OCI-LY1 (cell line): ENCODE data around the gene GZF1.
A peak's percentile ranks its signal among the peaks of the same experiment; 100 is the strongest.

Experiments
- H2AFZ ChIP-seq: fragments of 200-600 bp; sonication (generic), shearing (Covaris generic); 2 replicates; pipeline ENCODE4 v1.6.0; 2014; ENCODE audit warnings: antibody characterized with exemption, mild to moderate bottlenecking, low read length
- H3F3A ChIP-seq: fragments of 200-600 bp; sonication (generic), shearing (Covaris generic); 2 replicates; pipeline ENCODE4 v1.6.0; 2014; ENCODE audit warnings: mild to moderate bottlenecking, antibody characterized with exemption, low read length, moderate library complexity; ENCODE audit not compliant: insufficient read depth
- H3K27ac ChIP-seq: fragments of 200-600 bp; sonication (generic); 2 replicates; pipeline ENCODE4 v1.5.1; 2014; ENCODE audit warnings: low read length, mixed run types, mild to moderate bottlenecking, low read depth; ENCODE audit not compliant: poor library complexity, severe bottlenecking
- H3K27me3 ChIP-seq: fragments of 200-600 bp; sonication (generic); 2 replicates; pipeline ENCODE4 v1.6.0; 2014; ENCODE audit warnings: antibody characterized with exemption, mild to moderate bottlenecking, low read length, moderate library complexity; ENCODE audit not compliant: insufficient read depth
- H3K36me3 ChIP-seq: fragments of 200-600 bp; sonication (generic); 2 replicates; pipeline ENCODE4 v1.6.1; 2014; ENCODE audit warnings: mild to moderate bottlenecking, antibody characterized with exemption, low read length, moderate library complexity, mixed read lengths; ENCODE audit not compliant: insufficient read depth
- H3K4me1 ChIP-seq: fragments of 200-600 bp; sonication (generic); 2 replicates; pipeline ENCODE4 v1.5.1; 2014; ENCODE audit warnings: mild to moderate bottlenecking, low read length, moderate library complexity; ENCODE audit not compliant: insufficient read depth, severe bottlenecking
- H3K4me2 ChIP-seq: fragments of 200-600 bp; sonication (generic), shearing (Covaris generic); 2 replicates; pipeline ENCODE4 v1.6.1; 2014; ENCODE audit warnings: low read length
- H3K4me3 ChIP-seq: fragments of 200-600 bp; sonication (generic); 2 replicates; pipeline ENCODE4 v1.5.1; 2014; ENCODE audit warnings: low read length, low read depth, mild to moderate bottlenecking, mixed read lengths; ENCODE audit not compliant: poor library complexity, severe bottlenecking
- H3K79me2 ChIP-seq: fragments of 200-600 bp; shearing (Covaris generic); 2 replicates; pipeline ENCODE4 v1.6.1; 2016; ENCODE audit warnings: mixed run types, low read length, mixed read lengths; ENCODE audit not compliant: insufficient read depth
- H3K9ac ChIP-seq: fragments of 200-600 bp; sonication (generic), shearing (Covaris generic); 2 replicates; pipeline ENCODE4 v1.6.1; 2014; ENCODE audit warnings: mild to moderate bottlenecking, low read length, mixed read lengths
- H3K9me2 ChIP-seq: fragments of 200-600 bp; sonication (generic), shearing (Covaris generic); 2 replicates; pipeline ENCODE4 v1.6.1; 2014; ENCODE audit warnings: low read depth, mild to moderate bottlenecking, low read length, mixed read lengths
- H3K9me3 ChIP-seq: fragments of 200-600 bp; shearing (Covaris generic); 2 replicates; pipeline ENCODE4 v1.6.1; 2014; ENCODE audit warnings: low read length, mixed read lengths
- H4K20me1 ChIP-seq: fragments of 200-600 bp; sonication (generic), shearing (Covaris generic); 2 replicates; pipeline ENCODE4 v1.6.0; 2016; ENCODE audit warnings: mild to moderate bottlenecking, low read length; ENCODE audit not compliant: insufficient read depth
- EZH2 ChIP-seq: fragments of 200-600 bp; sonication (generic), shearing (Covaris generic); IDR thresholded peaks from 2 replicates; pipeline ENCODE4 v1.8.0; 2017; ENCODE audit warnings: borderline replicate concordance, mixed run types, mild to moderate bottlenecking, antibody characterized with exemption, low read length, moderate library complexity, mixed read lengths
- TF ChIP-seq, protein P1 (sequence below): fragments of 200-600 bp; sonication (generic), shearing (Covaris generic); IDR thresholded peaks from 2 replicates; pipeline ENCODE4 v1.5.1; 2017; ENCODE audit warnings: mild to moderate bottlenecking, antibody characterized with exemption, low read length, moderate library complexity, mixed read lengths

Gene GZF1

DNA sequence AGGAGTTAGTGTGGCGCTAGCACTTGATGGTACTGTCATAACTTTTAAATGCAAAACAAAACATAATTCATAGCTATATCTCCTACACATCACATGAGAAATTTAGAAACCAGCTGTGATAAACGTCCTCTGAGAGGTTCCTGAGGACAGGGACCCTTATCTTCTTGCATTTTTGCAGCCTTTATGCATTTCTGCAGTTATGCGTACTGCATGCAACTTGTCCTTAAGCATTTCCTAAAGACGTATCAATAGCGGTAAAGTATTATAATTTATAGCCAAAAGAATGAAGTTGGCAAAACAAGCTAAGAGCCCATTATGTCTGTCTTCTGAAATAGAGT, 57.6 kb downstream of the GZF1 start:
- Histone ChIP-seq H2AFZ (no peak overlapping the region), H3K9me2 (no peaks in the 10 kb centered on the region), H4K20me1 (no peaks in the 10 kb centered on the region), H3K9ac (peak overlapping the region; percentile 86), H3K27me3 (no peaks in the 10 kb centered on the region), H3K79me2 (peaks cover 52% of the 10 kb centered on the region), H3F3A (no peaks in the 10 kb centered on the region), H3K27ac (peak overlapping the region; percentile 75), H3K9me3 (no peaks in the 10 kb centered on the region), H3K36me3 (no peaks in the 10 kb centered on the region), H3K4me3 (peak overlapping the region; percentile 88), H3K4me2 (peak overlapping the region; percentile 99), H3K4me1 (peaks cover 36% of the 10 kb centered on the region)
- TF ChIP-seq, protein P1, sequence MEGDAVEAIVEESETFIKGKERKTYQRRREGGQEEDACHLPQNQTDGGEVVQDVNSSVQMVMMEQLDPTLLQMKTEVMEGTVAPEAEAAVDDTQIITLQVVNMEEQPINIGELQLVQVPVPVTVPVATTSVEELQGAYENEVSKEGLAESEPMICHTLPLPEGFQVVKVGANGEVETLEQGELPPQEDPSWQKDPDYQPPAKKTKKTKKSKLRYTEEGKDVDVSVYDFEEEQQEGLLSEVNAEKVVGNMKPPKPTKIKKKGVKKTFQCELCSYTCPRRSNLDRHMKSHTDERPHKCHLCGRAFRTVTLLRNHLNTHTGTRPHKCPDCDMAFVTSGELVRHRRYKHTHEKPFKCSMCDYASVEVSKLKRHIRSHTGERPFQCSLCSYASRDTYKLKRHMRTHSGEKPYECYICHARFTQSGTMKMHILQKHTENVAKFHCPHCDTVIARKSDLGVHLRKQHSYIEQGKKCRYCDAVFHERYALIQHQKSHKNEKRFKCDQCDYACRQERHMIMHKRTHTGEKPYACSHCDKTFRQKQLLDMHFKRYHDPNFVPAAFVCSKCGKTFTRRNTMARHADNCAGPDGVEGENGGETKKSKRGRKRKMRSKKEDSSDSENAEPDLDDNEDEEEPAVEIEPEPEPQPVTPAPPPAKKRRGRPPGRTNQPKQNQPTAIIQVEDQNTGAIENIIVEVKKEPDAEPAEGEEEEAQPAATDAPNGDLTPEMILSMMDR: no peak; the same call in 1 of the 2 replicates
- TF ChIP-seq EZH2: no peak

DNA sequence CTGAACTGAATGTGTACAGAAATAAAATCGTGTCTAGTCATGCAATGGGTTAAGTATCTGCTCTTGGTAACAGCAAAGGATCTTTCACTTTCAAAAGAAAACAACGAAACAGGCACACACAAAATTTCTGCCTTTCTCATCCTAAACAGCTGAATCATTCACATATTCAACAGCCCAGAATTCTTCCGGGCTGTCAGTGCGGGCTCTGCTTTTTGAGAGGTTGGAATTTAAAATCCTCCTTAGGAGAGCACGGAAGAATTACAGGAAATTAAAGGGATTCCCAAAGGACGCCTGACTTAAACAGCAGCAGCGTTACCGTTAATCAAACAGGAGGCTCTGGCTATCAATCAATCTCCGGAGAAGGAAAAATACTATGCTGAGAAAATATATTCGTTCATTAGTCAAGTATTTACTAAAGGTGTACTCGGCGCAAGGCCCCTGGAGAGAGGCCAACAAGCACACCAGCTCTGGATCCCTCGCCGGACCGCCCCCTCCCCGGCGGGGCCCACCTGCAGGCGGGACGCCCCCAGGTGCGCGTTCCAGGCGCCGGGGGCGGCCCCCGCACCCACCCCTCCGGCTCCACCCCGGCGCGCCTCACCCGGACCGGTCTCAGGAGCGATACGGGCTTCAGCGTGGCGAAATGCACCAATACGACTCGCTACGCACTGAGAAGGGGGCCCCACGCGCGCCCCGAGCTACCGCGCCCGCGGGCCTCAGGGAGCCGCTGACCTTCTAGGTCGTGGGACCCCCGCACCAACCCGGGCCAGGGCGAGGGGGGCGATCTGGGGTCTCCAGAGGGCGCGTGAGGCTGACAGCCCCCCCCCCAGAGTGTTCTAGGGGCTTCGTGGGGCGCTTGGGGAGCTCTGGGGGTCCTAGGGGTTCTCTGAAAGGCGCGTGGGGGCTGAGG, 58.3 kb downstream of the GZF1 start:
- TF ChIP-seq, protein P1: no peak
- TF ChIP-seq EZH2: no peak
- Histone ChIP-seq H3K9ac (peak overlapping the region; percentile 86), H2AFZ (no peak overlapping the region; the same call in 1 of the 2 replicates), H4K20me1 (no peaks in the 10 kb centered on the region), H3K27me3 (no peaks in the 10 kb centered on the region), H3K9me3 (no peaks in the 10 kb centered on the region), H3K4me1 (peaks cover 36% of the 10 kb centered on the region), H3K4me3 (peak overlapping the region; percentile 88), H3K4me2 (peak overlapping the region; percentile 99), H3K27ac (peak overlapping the region; percentile 75), H3K9me2 (no peaks in the 10 kb centered on the region), H3K79me2 (peaks cover 46% of the 10 kb centered on the region), H3K36me3 (no peaks in the 10 kb centered on the region), H3F3A (no peaks in the 10 kb centered on the region)

DNA sequence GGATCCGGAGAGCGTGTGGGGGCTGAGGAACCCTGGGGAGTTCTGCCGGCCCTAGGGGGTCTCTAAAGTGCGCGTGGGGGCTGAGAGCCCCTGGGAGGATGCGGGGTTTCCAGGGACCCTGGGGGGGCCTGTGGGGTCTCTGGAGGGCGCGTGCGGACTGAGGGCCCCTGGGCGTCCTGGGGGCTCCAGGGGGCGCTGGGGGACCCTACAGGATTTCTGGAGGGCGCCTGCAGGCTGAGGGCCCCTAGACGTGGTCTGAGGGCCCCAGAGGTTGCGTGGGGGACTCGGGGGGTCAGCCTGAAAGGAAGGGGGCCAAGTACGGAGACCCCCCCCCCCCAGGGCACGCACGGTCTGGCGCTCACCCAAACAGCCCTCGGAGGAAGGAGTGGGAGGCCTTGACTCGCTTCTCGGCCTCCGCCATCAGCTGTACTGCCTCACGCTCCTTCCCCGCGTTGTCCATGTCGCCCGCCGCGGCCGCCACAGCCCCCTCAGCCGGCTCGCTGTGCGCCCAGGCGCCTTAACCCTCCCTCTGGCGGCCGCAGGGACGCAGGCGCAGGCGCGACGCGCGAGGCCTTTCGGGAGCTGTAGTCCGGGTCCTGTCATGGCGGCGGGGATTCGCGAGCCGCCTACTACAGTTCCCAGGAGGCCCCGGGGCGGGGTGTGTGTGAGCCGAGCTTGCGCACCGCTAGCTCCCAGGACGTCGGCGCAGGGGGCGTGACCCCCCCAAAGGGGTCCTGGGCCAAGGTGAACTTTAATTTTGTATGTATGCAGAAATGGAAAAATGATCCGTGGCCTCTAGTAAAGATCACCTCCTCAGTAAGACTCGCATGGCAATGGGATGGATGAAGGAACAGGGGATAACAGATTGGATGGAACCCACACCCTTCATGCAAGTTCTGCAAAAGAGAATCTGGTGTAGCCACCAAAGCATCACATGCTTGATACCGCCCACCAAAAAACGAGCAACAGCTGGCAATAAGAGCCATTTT, 59.3 kb downstream of the GZF1 start, which contains the start of gene NAPB:
NAPB (minus strand) TSS at position 546 of the 989 bp plus-strand sequence; CDS start at position 460, 86 bp downstream.
- Histone ChIP-seq H3F3A (no peaks in the 10 kb centered on the region), H3K9me3 (no peaks in the 10 kb centered on the region), H4K20me1 (no peaks in the 10 kb centered on the region), H3K4me1 (peaks cover 36% of the 10 kb centered on the region), H3K9ac (peak within 1 kb of the TSS; percentile 86), H3K27ac (peak within 1 kb of the TSS; percentile 75), H3K36me3 (no peaks in the 10 kb centered on the region), H3K4me2 (peak within 1 kb of the TSS; percentile 99), H2AFZ (no peak within 1 kb of the TSS), H3K4me3 (peak within 1 kb of the TSS; percentile 88), H3K9me2 (no peaks in the 10 kb centered on the region), H3K27me3 (no peaks in the 10 kb centered on the region), H3K79me2 (peaks cover 36% of the 10 kb centered on the region)
- TF ChIP-seq, protein P1: 0 out of 2 replicates have a peak, but pooled peaks have one; percentile 20
- no peak for TF ChIP-seq EZH2
